Measurements from ENCODE around the gene FRMD4A.

The FRMD4A gene

GRCh38 chr10:13839030-13839429, 491.7 kb downstream of the FRMD4A start:
- no peak overlapping the region for H3K9ac ChIP-seq (ENCODE audit: low read length)
- no peaks in the 10 kb centered on the region for H3K36me3 ChIP-seq (ENCODE audit: low read length)
- TF ChIP-seq CTCF (IDR thresholded peaks at IDR 0.05; ENCODE audit: insufficient read depth, low read length, poor library complexity, severe bottlenecking) (no peak), EZH2phosphoT487 (conservative IDR thresholded peaks at IDR 0.05; ENCODE audit: low read length) (no peak)
- no peaks in the 10 kb centered on the region for H3K79me2 ChIP-seq (ENCODE audit: insufficient read depth, low read length)
- H4K20me1 ChIP-seq (ENCODE audit: low read depth, low read length): no peaks in the 10 kb centered on the region
- H3K9me2 ChIP-seq (replicated peaks; ENCODE audit: insufficient read depth, low read length): no peaks in the 10 kb centered on the region
- no peak overlapping the region for H3K4me2 ChIP-seq (ENCODE audit: low read depth, low read length, poor library complexity, severe bottlenecking)
- no peaks in the 10 kb centered on the region for H3K9me3 ChIP-seq (ENCODE audit: insufficient read depth, low read length)
- H3K27me3 ChIP-seq (ENCODE audit: low read length): no peaks in the 10 kb centered on the region
- no peaks in the 10 kb centered on the region for H3F3A ChIP-seq (ENCODE audit: insufficient read depth)
- H3K27ac ChIP-seq (ENCODE audit: low read depth, low read length): no peak overlapping the region
- no peak overlapping the region for H2AFZ ChIP-seq (ENCODE audit: low read depth, low read length, severe bottlenecking)
- H3K4me3 ChIP-seq (ENCODE audit: insufficient read depth, low read length, poor library complexity, severe bottlenecking): no peak overlapping the region

GRCh38 chr10:13837966-13838365, 492.8 kb downstream of the FRMD4A start:
- Histone ChIP-seq H4K20me1 (ENCODE audit: low read depth, low read length) (no peaks in the 10 kb centered on the region), H3K27ac (ENCODE audit: low read depth, low read length) (no peak overlapping the region), H3K9me3 (ENCODE audit: insufficient read depth, low read length) (no peaks in the 10 kb centered on the region), H3K27me3 (ENCODE audit: low read length) (no peaks in the 10 kb centered on the region), H3K9ac (ENCODE audit: low read length) (no peak overlapping the region), H3K79me2 (ENCODE audit: insufficient read depth, low read length) (no peaks in the 10 kb centered on the region), H3K4me3 (ENCODE audit: insufficient read depth, low read length, poor library complexity, severe bottlenecking) (no peak overlapping the region), H3K4me2 (ENCODE audit: low read depth, low read length, poor library complexity, severe bottlenecking) (no peak overlapping the region), H3F3A (ENCODE audit: insufficient read depth) (no peaks in the 10 kb centered on the region), H3K9me2 (replicated peaks; ENCODE audit: insufficient read depth, low read length) (no peaks in the 10 kb centered on the region), H3K36me3 (ENCODE audit: low read length) (no peaks in the 10 kb centered on the region), H2AFZ (ENCODE audit: low read depth, low read length, severe bottlenecking) (no peak overlapping the region)
- no peak for TF ChIP-seq EZH2phosphoT487 (conservative IDR thresholded peaks at IDR 0.05; ENCODE audit: low read length)
- no peak for TF ChIP-seq CTCF (IDR thresholded peaks at IDR 0.05; ENCODE audit: insufficient read depth, low read length, poor library complexity, severe bottlenecking)

GRCh38 chr10:13834581-13835286, 496.0 kb downstream of the FRMD4A start:
- Histone ChIP-seq H3K9ac (ENCODE audit: low read length) (no peak overlapping the region), H3K9me2 (replicated peaks; ENCODE audit: insufficient read depth, low read length) (no peaks in the 10 kb centered on the region), H3K9me3 (ENCODE audit: insufficient read depth, low read length) (no peaks in the 10 kb centered on the region), H3K4me3 (ENCODE audit: insufficient read depth, low read length, poor library complexity, severe bottlenecking) (no peak overlapping the region), H3K27me3 (ENCODE audit: low read length) (no peaks in the 10 kb centered on the region), H3K79me2 (ENCODE audit: insufficient read depth, low read length) (no peaks in the 10 kb centered on the region), H3K27ac (ENCODE audit: low read depth, low read length) (no peak overlapping the region), H2AFZ (ENCODE audit: low read depth, low read length, severe bottlenecking) (no peak overlapping the region), H4K20me1 (ENCODE audit: low read depth, low read length) (no peaks in the 10 kb centered on the region), H3K4me2 (ENCODE audit: low read depth, low read length, poor library complexity, severe bottlenecking) (no peak overlapping the region), H3K36me3 (ENCODE audit: low read length) (no peaks in the 10 kb centered on the region), H3F3A (ENCODE audit: insufficient read depth) (no peaks in the 10 kb centered on the region)
- TF ChIP-seq CTCF (IDR thresholded peaks at IDR 0.05; ENCODE audit: insufficient read depth, low read length, poor library complexity, severe bottlenecking): no peak
- TF ChIP-seq EZH2phosphoT487 (conservative IDR thresholded peaks at IDR 0.05; ENCODE audit: low read length): no peak

All from SU-DHL-6 (cell line).